H1 (cell line): ENCODE measurements around the gene RAD51D. TPM values are rescaled to one million over a fixed set of nuclear protein-coding genes. Genes with fewer than 3 reads are reported as not detected.

Experiments used
- CTCF ChIA-PET: fragments of 300-600 bp; sonication (Branson Sonifier 250); formaldehyde crosslinking; loops from one replicate; lab custom pipeline; 2021; ENCODE audit not compliant: partially characterized antibody; lab: Charles Lee
- POLR2A ChIA-PET: fragments of 300-600 bp; sonication (Branson Sonifier 250); formaldehyde crosslinking; loops from one replicate; lab custom pipeline; 2021; ENCODE audit warnings: inconsistent platforms; ENCODE audit not compliant: partially characterized antibody; lab: Charles Lee
- DNase-seq, 2 experiments: peaks; one replicate each; pipeline versions ENCODE4 v3.0.0 to v3.0.0-alpha.2; 2010 to 2022; ENCODE audit warnings: low spot score in 2 of 2, low read depth in 1 of 2, mixed read lengths in 1 of 2
- FAIRE-seq: peaks from 2 replicates; lab custom pipeline; 2011; peaks lifted over from hg19 to GRCh38; lab: Jason Lieb, UNC
- H2AFZ ChIP-seq: 2 replicates; pipeline ENCODE4 v1.8.1; 2012; ENCODE audit warnings: low read length, inconsistent platforms
- H2AK5ac ChIP-seq: 2 replicates; pipeline ENCODE4 v1.6.1; 2013; ENCODE audit warnings: low read depth, low read length
- H2BK120ac ChIP-seq: replicated peaks from 2 replicates; pipeline ENCODE3; 2013; ENCODE audit warnings: low read depth, low read length, inconsistent platforms
- H2BK12ac ChIP-seq: 2 replicates; pipeline ENCODE4 v1.6.1; 2013; ENCODE audit warnings: low read depth, low read length
- H2BK15ac ChIP-seq: 2 replicates; pipeline ENCODE4 v1.6.1; 2013; ENCODE audit warnings: low read length
- H2BK20ac ChIP-seq: 2 replicates; pipeline ENCODE4 v1.6.1; 2013; ENCODE audit warnings: low read length
- H2BK5ac ChIP-seq: 2 replicates; pipeline ENCODE4 v1.6.1; 2013; ENCODE audit warnings: low read depth, low read length
- H3K14ac ChIP-seq: 2 replicates; pipeline ENCODE4 v1.6.1; 2013; ENCODE audit warnings: inconsistent platforms; ENCODE audit not compliant: insufficient read length
- H3K18ac ChIP-seq: 2 replicates; pipeline ENCODE4 v1.6.1; 2013; ENCODE audit warnings: low read length; ENCODE audit errors: extremely low read depth
- H3K23ac ChIP-seq: 2 replicates; pipeline ENCODE4 v1.6.1; 2013; ENCODE audit warnings: inconsistent platforms; ENCODE audit not compliant: insufficient read length
- H3K23me2 ChIP-seq: 2 replicates; pipeline ENCODE4 v1.6.1; 2013; ENCODE audit warnings: low read depth, low read length
- H3K27ac ChIP-seq: 2 replicates; pipeline ENCODE4 v1.6.1; 2011; ENCODE audit warnings: low read depth, low read length, inconsistent platforms
- H3K27me3 ChIP-seq, 4 experiments: replicated peaks in 1 of 4; 1 replicate in 1 of 4; 2 replicates in 3 of 4; pipeline versions ENCODE4 v1.6.1 to v1.8.1; 2011 to 2013; ENCODE audit warnings: low read length in 3 of 4, mild to moderate bottlenecking in 3 of 4, inconsistent platforms in 2 of 4, mixed read lengths in 2 of 4, moderate library complexity in 1 of 4; ENCODE audit not compliant: control insufficient read depth in 3 of 4, insufficient read depth in 3 of 4; ENCODE audit errors: extremely low read depth in 1 of 4
- H3K36me3 ChIP-seq, 4 experiments: 2 replicates each; pipeline versions ENCODE4 v1.6.1 to v1.8.1; 2011 to 2013; ENCODE audit warnings: mild to moderate bottlenecking in 4 of 4, low read length in 3 of 4, moderate library complexity in 2 of 4, control low read depth in 1 of 4, inconsistent platforms in 1 of 4; ENCODE audit not compliant: insufficient read depth in 4 of 4, control insufficient read depth in 2 of 4
- H3K4ac ChIP-seq: replicated peaks from 2 replicates; pipeline ENCODE3; 2013; ENCODE audit warnings: low read length, low read depth, mixed read lengths, inconsistent platforms; ENCODE audit not compliant: insufficient read length
- H3K4me1 ChIP-seq, 4 experiments: replicated peaks in 1 of 4; 1 replicate in 1 of 4; 2 replicates in 3 of 4; pipeline versions ENCODE4 v1.6.1 to v1.8.1; 2011 to 2013; ENCODE audit warnings: low read length in 3 of 4, inconsistent platforms in 2 of 4, mixed read lengths in 1 of 4; ENCODE audit not compliant: insufficient read depth in 4 of 4, control insufficient read depth in 3 of 4
- H3K4me2 ChIP-seq, 2 experiments: 2 replicates each; pipeline versions ENCODE4 v1.6.1 to v1.8.1; 2011 to 2013; ENCODE audit warnings: low read depth in 2 of 2, low read length in 2 of 2, control low read depth in 1 of 2, inconsistent platforms in 1 of 2, mild to moderate bottlenecking in 1 of 2; ENCODE audit not compliant: insufficient read depth in 1 of 2
- H3K4me3 ChIP-seq, 4 experiments: fragments of 200-600, 300-600 bp in 1 of 4; sonication (generic), shearing (Covaris generic), sonication (Bioruptor Twin) in 1 of 4; 2 replicates each; pipeline versions ENCODE4 v1.5.1 to v1.8.1; 2011 to 2016; ENCODE audit warnings: low read length in 4 of 4, low read depth in 3 of 4, control low read depth in 2 of 4, inconsistent platforms in 2 of 4, mild to moderate bottlenecking in 2 of 4, mixed read lengths in 1 of 4, moderate library complexity in 1 of 4; ENCODE audit not compliant: insufficient read depth in 2 of 4; ENCODE audit errors: extremely low read depth in 1 of 4
- H3K56ac ChIP-seq: replicated peaks from 2 replicates; pipeline ENCODE3; 2013; ENCODE audit warnings: low read depth, mild to moderate bottlenecking, mixed read lengths, low read length, inconsistent platforms; ENCODE audit not compliant: insufficient read length
- H3K79me1 ChIP-seq: 2 replicates; pipeline ENCODE4 v1.6.1; 2013; ENCODE audit warnings: low read depth, low read length, control low read depth
- H3K79me2 ChIP-seq, 2 experiments: 2 replicates each; pipeline versions ENCODE4 v1.6.1 to v1.8.1; 2012 to 2013; ENCODE audit warnings: low read length in 2 of 2, mild to moderate bottlenecking in 2 of 2, inconsistent platforms in 1 of 2; ENCODE audit not compliant: insufficient read depth in 2 of 2, control insufficient read depth in 1 of 2
- H3K9ac ChIP-seq, 4 experiments: replicated peaks in 1 of 4; 1 replicate in 1 of 4; 2 replicates in 3 of 4; pipeline versions ENCODE4 v1.6.1 to v1.8.1; 2011 to 2013; ENCODE audit warnings: low read depth in 3 of 4, low read length in 3 of 4, control low read depth in 2 of 4, mild to moderate bottlenecking in 2 of 4, moderate library complexity in 2 of 4, inconsistent platforms in 1 of 4; ENCODE audit errors: extremely low read depth in 1 of 4
- H3K9me3 ChIP-seq, 2 experiments: 2 replicates each; pipeline versions ENCODE4 v1.6.1 to v1.8.1; 2012 to 2013; ENCODE audit warnings: mild to moderate bottlenecking in 2 of 2, moderate library complexity in 2 of 2, control low read depth in 1 of 2, inconsistent platforms in 1 of 2, low read depth in 1 of 2, low read length in 1 of 2, mixed read lengths in 1 of 2; ENCODE audit not compliant: insufficient read depth in 2 of 2
- H4K20me1 ChIP-seq, 2 experiments: replicated peaks in 1 of 2; 2 replicates each; pipeline versions ENCODE3 to v1.8.1; 2011 to 2013; ENCODE audit warnings: inconsistent platforms in 2 of 2, low read length in 2 of 2, mild to moderate bottlenecking in 1 of 2; ENCODE audit not compliant: insufficient read depth in 2 of 2, control insufficient read depth in 1 of 2
- H4K5ac ChIP-seq: 2 replicates; pipeline ENCODE4 v1.6.1; 2013; ENCODE audit warnings: low read length, low read depth, mixed read lengths, inconsistent platforms; ENCODE audit not compliant: insufficient read length
- H4K8ac ChIP-seq: 2 replicates; pipeline ENCODE4 v1.8.0; 2013; ENCODE audit warnings: mild to moderate bottlenecking, moderate library complexity, low read length, inconsistent platforms; ENCODE audit not compliant: insufficient read depth; ENCODE audit errors: extremely low read depth
- H4K91ac ChIP-seq: replicated peaks from 2 replicates; pipeline ENCODE3; 2013; ENCODE audit warnings: low read length, mixed read lengths, inconsistent platforms; ENCODE audit not compliant: insufficient read length
- ATF2 ChIP-seq: IDR thresholded peaks from 2 replicates; pipeline ENCODE4 v1.6.1; 2012; ENCODE audit warnings: low read length, inconsistent platforms
- CHD1 ChIP-seq: IDR thresholded peaks from 2 replicates; pipeline ENCODE4 v1.6.1; 2012; ENCODE audit warnings: low read depth, low read length, improper control_type of control experiment
- CREB1 ChIP-seq: IDR thresholded peaks from 2 replicates; pipeline ENCODE4 v1.6.1; 2012; ENCODE audit warnings: inconsistent platforms
- EZH2 ChIP-seq: fragments of 200-600 bp; sonication (generic); IDR thresholded peaks from 2 replicates; pipeline ENCODE4 v1.7.1; 2012; ENCODE audit warnings: low read depth, mild to moderate bottlenecking, moderate library complexity, low read length, inconsistent platforms; ENCODE audit not compliant: severe bottlenecking
- HDAC2 ChIP-seq, 2 experiments: fragments of 300-600 bp in 1 of 2; sonication (generic) in 1 of 2; IDR thresholded peaks; 2 replicates each; pipeline ENCODE4 v1.6.1; 2011 to 2012; ENCODE audit warnings: low read depth in 2 of 2, low read length in 2 of 2, mild to moderate bottlenecking in 2 of 2, moderate library complexity in 2 of 2, borderline replicate concordance in 1 of 2, inconsistent platforms in 1 of 2
- HDAC6 ChIP-seq: IDR thresholded peaks from one replicate; pipeline ENCODE4 v1.7.1; 2012; ENCODE audit warnings: low read depth, mild to moderate bottlenecking, inconsistent platforms, low read length, moderate library complexity
- KDM1A ChIP-seq: fragments of 200-600, 300-600 bp; sonication (generic); IDR thresholded peaks from 2 replicates; pipeline ENCODE4 v1.7.1; 2016; ENCODE audit warnings: mild to moderate bottlenecking, low read length, borderline replicate concordance
- POLR2AphosphoS5 ChIP-seq: IDR thresholded peaks from 2 replicates; pipeline ENCODE4 v1.6.1; 2011; ENCODE audit warnings: low read depth, low read length
- RAD21 ChIP-seq, 2 experiments: IDR thresholded peaks in 1 of 2; conservative IDR thresholded peaks in 1 of 2; 2 replicates each; pipeline ENCODE4 v1.6.1; 2011; ENCODE audit warnings: low read depth in 2 of 2, low read length in 2 of 2, improper control_type of control experiment in 1 of 2, inconsistent platforms in 1 of 2, mild to moderate bottlenecking in 1 of 2, moderate library complexity in 1 of 2
- SRF ChIP-seq: IDR thresholded peaks from 2 replicates; pipeline ENCODE4 v1.6.1; 2011; ENCODE audit warnings: mild to moderate bottlenecking, low read depth, low read length, moderate library complexity
- TAF1 ChIP-seq: IDR thresholded peaks from 2 replicates; pipeline ENCODE4 v1.6.1; 2011; ENCODE audit warnings: mild to moderate bottlenecking, low read depth, low read length
- YY1 ChIP-seq: IDR thresholded peaks from 2 replicates; pipeline ENCODE4 v1.6.1; 2011; ENCODE audit warnings: low read depth, mild to moderate bottlenecking, low read length
- WGBS, 2 experiments: shearing (Covaris generic) in 1 of 2; methylation state at CpG; one replicate each; pipeline versions ENCODE4 v1.1.6 to v1.1.7; 2013 to 2015; ENCODE audit warnings: low lambda C conversion rate in 2 of 2, mixed read lengths in 2 of 2, inconsistent platforms in 1 of 2, low coverage in 1 of 2, missing lambda C conversion rate in 1 of 2; ENCODE audit not compliant: insufficient replicate concordance in 2 of 2, insufficient coverage in 1 of 2, insufficient read length in 1 of 2; ENCODE audit errors: extremely low coverage in 1 of 2, missing lambda C conversion rate in 1 of 2; 5-methylcytosine and 5-hydroxymethylcytosine counted together
- polyA plus RNA-seq, 7 experiments: library from polyadenylated mRNA; depleted of rRNA in 3 of 7; stranded (reverse) in 5 of 7; unstranded in 2 of 7; fragments of >200 nt in 5 of 7; fragments of 200-250 nt in 2 of 7; gene quantifications; 1 replicate in 5 of 7; 2 replicates in 1 of 7; 4 replicates in 1 of 7; pipeline versions ENCODE4 v1.2.1 to v1.2.3, GENCODE V29; 2011 to 2013; ENCODE audit warnings: missing spikeins in 2 of 7, mixed read lengths in 2 of 7
- total RNA-seq: library from RNA; stranded (reverse); fragmentation: NEBNext Ultra II Directional; extraction: Animal tissue kit (Norgen Biotek cat#: 25700); gene quantifications from 2 replicates; pipeline ENCODE4 v1.2.1, GENCODE V29; 2021

RAD51D gene
- total and polyA plus RNA-seq, 2 of the 8 experiments (the other 6 are each of a cell fraction or from before 2014, with no cell fraction given), result 10.2 to 12.9 TPM

- Histone ChIP-seq H4K20me1 (no peaks in the 10 kb centered on the region), H4K5ac (no peak overlapping the region), H3K14ac (no peak overlapping the region), H3K4me2 (no peak overlapping the region), H3K27me3 (no peaks in the 10 kb centered on the region), H3K23me2 (no peaks in the 10 kb centered on the region), H3K4me1 (no peaks in the 10 kb centered on the region), H3K18ac (no peak overlapping the region; the same call in 1 of the 2 replicates), H3K56ac (no peak overlapping the region), H3K4me3 (no peak overlapping the region), H3K79me1 (no peaks in the 10 kb centered on the region; the same call in 1 of the 2 replicates), H4K91ac (no peak overlapping the region), H3K4ac (no peak overlapping the region), H3K9ac (no peak overlapping the region), H2BK20ac (no peak overlapping the region), H4K8ac (no peak overlapping the region), H2BK5ac (no peak overlapping the region), H3K36me3 (no peaks in the 10 kb centered on the region), H2BK15ac (no peak overlapping the region), H2AFZ (no peak overlapping the region), H3K79me2 (no peaks in the 10 kb centered on the region), H2BK12ac (no peak overlapping the region), H3K9me3 (no peaks in the 10 kb centered on the region), H3K23ac (no peak overlapping the region), H3K27ac (no peak overlapping the region), H2AK5ac (no peak overlapping the region), H2BK120ac (no peak overlapping the region)
- FAIRE-seq, result no peak
- CTCF ChIA-PET, result no interaction called here
- WGBS, 2 experiments, result 83% methylated on average over 3 of the region's 3 CpGs; no CpG with 5 or more reads in 1 of the 2 experiments
- DNase-seq, result no peak
- POLR2A ChIA-PET, result interaction anchor here (0.8 to 1.0 kb wide), 2 partner anchors 15 to 48 kb away, joined by 3 read pairs; no protein-coding TSS in a partner anchor
- TF ChIP-seq ATF2, result no peak
- TF ChIP-seq YY1, result no peak
- no peak for TF ChIP-seq CREB1
- no peak for TF ChIP-seq SRF
- no peak for TF ChIP-seq POLR2AphosphoS5
- TF ChIP-seq HDAC2 (IDR thresholded peaks at IDR 0.05; ENCODE audit: borderline replicate concordance in 1 of 2, low read depth in 2 of 2, low read length in 2 of 2), result no peak
- no peak for TF ChIP-seq RAD21 (IDR thresholded peaks at IDR 0.05 in 1 of 2, conservative IDR thresholded peaks at IDR 0.05 in 1 of 2; ENCODE audit: low read depth in 2 of 2, low read length in 2 of 2)
- no peak for TF ChIP-seq CHD1
- no peak for TF ChIP-seq KDM1A
- no peak for TF ChIP-seq EZH2
- TF ChIP-seq TAF1, result no peak
- TF ChIP-seq HDAC6, result no peak
These were observed 63.6 kb downstream of the RAD51D start for GRCh38 chr17:35056013-35056412.
